WTC11 (cell line): ENCODE measurements around the gene PPM1E. TPM values are rescaled to one million over a fixed set of nuclear protein-coding genes. Genes with fewer than 3 reads are reported as not detected.

Experiments used
- ATAC-seq: fragments of 200-7000 bp; cut with Tn5 transposase; 2 replicates; pipeline ENCODE4 v1.10.0; 2021; ENCODE audit warnings: mild to moderate bottlenecking, moderate library complexity
- CTCF ChIA-PET: fragments of 300-600 bp; sonication (Branson Sonifier 250); formaldehyde crosslinking; loops from one replicate; lab custom pipeline; 2021; ENCODE audit warnings: antibody characterized with exemption; lab: Charles Lee
- POLR2A ChIA-PET: fragments of 350-600 bp; sonication (Branson Sonifier 250); formaldehyde crosslinking; loops from one replicate; lab custom pipeline; 2021; ENCODE audit warnings: antibody characterized with exemption; lab: Charles Lee
- DNase-seq: peaks from one replicate; pipeline ENCODE4 v3.0.0; 2021; ENCODE audit warnings: low spot score
- H3K27ac Mint-ChIP-seq: 2 replicates; pipeline ENCODE4 v1.8.0; 2021; ENCODE audit warnings: mixed read lengths
- H3K27me3 Mint-ChIP-seq: 2 replicates; pipeline ENCODE4 v1.8.0; 2021; ENCODE audit warnings: low read depth, mild to moderate bottlenecking, moderate library complexity, mixed read lengths
- H3K36me3 Mint-ChIP-seq: 2 replicates; pipeline ENCODE4 v1.8.0; 2021; ENCODE audit warnings: mixed read lengths
- H3K4me1 Mint-ChIP-seq: 2 replicates; pipeline ENCODE4 v1.8.0; 2022; ENCODE audit warnings: mixed read lengths
- H3K4me3 Mint-ChIP-seq: 2 replicates; pipeline ENCODE4 v1.8.0; 2021; ENCODE audit warnings: mild to moderate bottlenecking, moderate library complexity, mixed read lengths
- H3K9me3 Mint-ChIP-seq: 2 replicates; pipeline ENCODE4 v1.8.0; 2021; ENCODE audit warnings: mixed read lengths
- AFF4 ChIP-seq: sonication (generic); formaldehyde crosslinking; IDR thresholded peaks from 2 replicates; pipeline ENCODE4 v1.8.1; 2023; ENCODE audit warnings: mild to moderate bottlenecking, missing genetic modification reagents, borderline replicate concordance
- ATF6 ChIP-seq: sonication (generic); formaldehyde crosslinking; IDR thresholded peaks from 2 replicates; pipeline ENCODE4 v1.8.1; 2023; ENCODE audit warnings: mild to moderate bottlenecking, missing genetic modification reagents
- CDX4 ChIP-seq: fragments of 250-450 bp; sonication (Bioruptor Pico); IDR thresholded peaks from 2 replicates; pipeline ENCODE4 v1.9.0; 2021; ENCODE audit warnings: moderate library complexity, mild to moderate bottlenecking, inconsistent platforms, borderline replicate concordance
- CREB1 ChIP-seq: sonication (generic); formaldehyde crosslinking; IDR thresholded peaks from 2 replicates; pipeline ENCODE4 v1.8.0; 2023; ENCODE audit warnings: mild to moderate bottlenecking, missing genetic modification reagents
- CREM ChIP-seq: sonication (generic); formaldehyde crosslinking; IDR thresholded peaks from 2 replicates; pipeline ENCODE4 v1.8.1; 2022; ENCODE audit warnings: mild to moderate bottlenecking, missing genetic modification reagents, moderate library complexity
- CTCF ChIP-seq: fragments of 200-600 bp; IDR thresholded peaks from 2 replicates; pipeline ENCODE4 v1.8.0; 2022; ENCODE audit warnings: antibody characterized with exemption
- E2F5 ChIP-seq: sonication (generic); formaldehyde crosslinking; IDR thresholded peaks from 2 replicates; pipeline ENCODE4 v1.8.1; 2022; ENCODE audit warnings: mild to moderate bottlenecking, moderate library complexity, missing genetic modification reagents
- ESRRA ChIP-seq: sonication (generic); formaldehyde crosslinking; IDR thresholded peaks from 2 replicates; pipeline ENCODE4 v1.8.1; 2022; ENCODE audit warnings: mild to moderate bottlenecking, missing genetic modification reagents, borderline replicate concordance
- GABPB1 ChIP-seq: sonication (generic); formaldehyde crosslinking; IDR thresholded peaks from 2 replicates; pipeline ENCODE4 v1.8.1; 2023; ENCODE audit warnings: mild to moderate bottlenecking, missing genetic modification reagents
- HMGXB4 ChIP-seq: sonication (generic); formaldehyde crosslinking; IDR thresholded peaks from 2 replicates; pipeline ENCODE4 v1.8.1; 2023; ENCODE audit warnings: mild to moderate bottlenecking, moderate library complexity, missing genetic modification reagents
- NFE2L1 ChIP-seq: sonication (generic); formaldehyde crosslinking; IDR thresholded peaks from 2 replicates; pipeline ENCODE4 v1.8.1; 2023; ENCODE audit warnings: missing genetic modification reagents
- SOX15 ChIP-seq: fragments of 250-450 bp; sonication (Bioruptor Pico); IDR thresholded peaks from 2 replicates; pipeline ENCODE4 v1.9.0; 2021; ENCODE audit warnings: mild to moderate bottlenecking
- SP1 ChIP-seq: sonication (generic); formaldehyde crosslinking; conservative IDR thresholded peaks from 2 replicates; pipeline ENCODE4 v1.8.1; 2022; ENCODE audit warnings: missing genetic modification reagents
- USF1 ChIP-seq: sonication (generic); formaldehyde crosslinking; IDR thresholded peaks from 2 replicates; pipeline ENCODE4 v1.8.0; 2022; ENCODE audit warnings: mild to moderate bottlenecking, missing genetic modification reagents
- ZNF263 ChIP-seq: sonication (generic); formaldehyde crosslinking; IDR thresholded peaks from 2 replicates; pipeline ENCODE4 v1.8.1; 2022; ENCODE audit warnings: low read depth, mild to moderate bottlenecking, moderate library complexity, missing genetic modification reagents
- ZNF281 ChIP-seq: sonication (generic); formaldehyde crosslinking; IDR thresholded peaks from 2 replicates; pipeline ENCODE4 v1.8.0; 2023; ENCODE audit warnings: mild to moderate bottlenecking, missing genetic modification reagents
- ZSCAN18 ChIP-seq: fragments of 250-450 bp; sonication (Bioruptor Pico); IDR thresholded peaks from 2 replicates; pipeline ENCODE4 v2.1.2; 2022; ENCODE audit warnings: mild to moderate bottlenecking, moderate library complexity
- total RNA-seq: library from RNA; stranded (reverse); gene quantifications from 3 replicates; pipeline ENCODE4 v1.2.3, GENCODE V29; 2021

PPM1E gene
- total RNA-seq, 1 experiment from 2014 or later = 8.1 TPM

- ChIA-PET POLR2A (no interaction called here), CTCF (no interaction called here)
- Mint-ChIP-seq H3K36me3 (peaks cover 30% of the 10 kb centered on the region), H3K27ac (no peak overlapping the region), H3K4me1 (peaks cover 4% of the 10 kb centered on the region), H3K9me3 (no peaks in the 10 kb centered on the region), H3K27me3 (no peaks in the 10 kb centered on the region), H3K4me3 (no peak overlapping the region)
- ATAC-seq = no peak
- TF ChIP-seq GABPB1 (CRISPR knock-in tag) (no peak), ZNF281 (no peak), ATF6 (CRISPR knock-in tag) (no peak), HMGXB4 (CRISPR knock-in tag) (no peak), SOX15 (CRISPR knock-in tag) (no peak), SP1 (CRISPR knock-in tag) (no peak), ZNF263 (CRISPR knock-in tag) (no peak), CREB1 (no peak), AFF4 (CRISPR knock-in tag) (no peak), ZSCAN18 (CRISPR knock-in tag) (no peak)
- TF ChIP-seq, all 79 proteins: peak for 0
- DNase-seq = no peak
Observed at GRCh38 chr17:58998871-58999270, 243.2 kb downstream of the PPM1E start.

GRCh38 chr17:58999500-58999899 lies 243.8 kb downstream of the PPM1E start:
- Mint-ChIP-seq H3K9me3 (no peaks in the 10 kb centered on the region), H3K4me1 (peaks cover 3% of the 10 kb centered on the region), H3K36me3 (peaks cover 30% of the 10 kb centered on the region), H3K27me3 (no peaks in the 10 kb centered on the region), H3K4me3 (no peak overlapping the region), H3K27ac (no peak overlapping the region)
- ChIA-PET POLR2A (no interaction called here), CTCF (no interaction called here)
- DNase-seq = no peak
- no peak for ATAC-seq
- no peak for TF ChIP-seq USF1
- TF ChIP-seq CTCF = no peak
- TF ChIP-seq NFE2L1 (CRISPR knock-in tag) = no peak
- no peak for TF ChIP-seq ZSCAN18 (CRISPR knock-in tag)
- no peak for TF ChIP-seq CREM
- no peak for TF ChIP-seq E2F5 (CRISPR knock-in tag)
- TF ChIP-seq CDX4 (CRISPR knock-in tag) = no peak
- TF ChIP-seq ESRRA = no peak
